H9 (cell line): ENCODE results near the gene AP2A1. TPM values are rescaled to one million over a fixed set of nuclear protein-coding genes. Genes with fewer than 3 reads are reported as not detected.

Source experiments
- DNase-seq: peaks from one replicate; pipeline ENCODE4 v3.0.0-alpha.2; 2017
- H2AFZ ChIP-seq: one replicate; pipeline ENCODE4 v1.6.1; 2013; ENCODE audit warnings: mild to moderate bottlenecking, low read length, control low read depth, moderate library complexity
- H2AK5ac ChIP-seq: 2 replicates; pipeline ENCODE4 v1.6.1; 2013; ENCODE audit warnings: low read length, control low read depth, mixed read lengths; ENCODE audit not compliant: insufficient read length
- H2BK120ac ChIP-seq: one replicate; pipeline ENCODE4 v1.6.1; 2013; ENCODE audit warnings: low read depth, mild to moderate bottlenecking, low read length, control low read depth, inconsistent platforms; ENCODE audit not compliant: poor library complexity, severe bottlenecking
- H2BK12ac ChIP-seq: 2 replicates; pipeline ENCODE4 v1.6.1; 2013; ENCODE audit warnings: low read length, control low read depth, mixed read lengths, low read depth; ENCODE audit not compliant: insufficient read length
- H2BK15ac ChIP-seq: 2 replicates; pipeline ENCODE4 v1.6.1; 2013; ENCODE audit warnings: low read depth, low read length, control low read depth
- H2BK20ac ChIP-seq: one replicate; pipeline ENCODE4 v1.6.1; 2013; ENCODE audit warnings: low read depth, mild to moderate bottlenecking, low read length, control low read depth, inconsistent platforms; ENCODE audit not compliant: poor library complexity, severe bottlenecking
- H2BK5ac ChIP-seq: 2 replicates; pipeline ENCODE4 v1.6.1; 2013; ENCODE audit warnings: low read length, control low read depth, mixed read lengths; ENCODE audit not compliant: insufficient read length
- H3K14ac ChIP-seq: 2 replicates; pipeline ENCODE4 v1.6.1; 2013; ENCODE audit warnings: low read length, control low read depth; ENCODE audit not compliant: insufficient read depth
- H3K18ac ChIP-seq: 2 replicates; pipeline ENCODE4 v1.6.1; 2013; ENCODE audit warnings: low read depth, mild to moderate bottlenecking, mixed read lengths, low read length, control low read depth; ENCODE audit not compliant: insufficient read length
- H3K23ac ChIP-seq: 2 replicates; pipeline ENCODE4 v1.6.1; 2013; ENCODE audit warnings: low read length, control low read depth, mixed read lengths, low read depth; ENCODE audit not compliant: insufficient read length
- H3K23me2 ChIP-seq: 2 replicates; pipeline ENCODE4 v1.6.1; 2013; ENCODE audit warnings: low read depth, mild to moderate bottlenecking, mixed read lengths, low read length, control low read depth; ENCODE audit not compliant: insufficient read length, poor library complexity, severe bottlenecking
- H3K27ac ChIP-seq: 2 replicates; pipeline ENCODE4 v1.5.1; 2013; ENCODE audit warnings: low read length, control low read depth, mixed read lengths, low read depth; ENCODE audit not compliant: insufficient read length
- H3K27me3 ChIP-seq: 2 replicates; pipeline ENCODE4 v1.6.1; 2013; ENCODE audit warnings: low read length, control low read depth, inconsistent platforms; ENCODE audit not compliant: insufficient read depth
- H3K4ac ChIP-seq: 2 replicates; pipeline ENCODE4 v1.6.1; 2013; ENCODE audit warnings: low read depth, mild to moderate bottlenecking, control low read depth, inconsistent platforms, low read length, moderate library complexity
- H3K4me1 ChIP-seq: 2 replicates; pipeline ENCODE4 v1.6.1; 2013; ENCODE audit warnings: low read length, control low read depth, inconsistent platforms; ENCODE audit not compliant: insufficient read depth
- H3K4me2 ChIP-seq: 2 replicates; pipeline ENCODE4 v1.6.1; 2013; ENCODE audit warnings: low read length, control low read depth, mixed read lengths; ENCODE audit not compliant: insufficient read length, insufficient read depth
- H3K56ac ChIP-seq: 2 replicates; pipeline ENCODE4 v1.6.1; 2013; ENCODE audit warnings: low read depth, mild to moderate bottlenecking, mixed read lengths, low read length, control low read depth; ENCODE audit not compliant: insufficient read length
- H3K79me1 ChIP-seq: 2 replicates; pipeline ENCODE4 v1.6.1; 2013; ENCODE audit warnings: low read depth, mild to moderate bottlenecking, moderate library complexity, low read length, control low read depth, inconsistent platforms; ENCODE audit not compliant: insufficient read depth, poor library complexity, severe bottlenecking
- H3K79me2 ChIP-seq: 2 replicates; pipeline ENCODE4 v1.6.1; 2013; ENCODE audit warnings: low read length, control low read depth, inconsistent platforms; ENCODE audit not compliant: insufficient read depth
- H3K9ac ChIP-seq: 2 replicates; pipeline ENCODE4 v1.6.1; 2013; ENCODE audit warnings: low read length, control low read depth, mixed read lengths; ENCODE audit not compliant: insufficient read length; ENCODE audit errors: extremely low read depth
- H3K9me3 ChIP-seq: one replicate; pipeline ENCODE4 v1.6.1; 2013; ENCODE audit warnings: low read depth, low read length, inconsistent platforms; ENCODE audit not compliant: control insufficient read depth
- H3T11ph ChIP-seq: one replicate; pipeline ENCODE4 v1.6.1; 2013; ENCODE audit warnings: mild to moderate bottlenecking, low read length, control low read depth, inconsistent platforms
- H4K20me1 ChIP-seq: one replicate; pipeline ENCODE4 v1.6.1; 2013; ENCODE audit not compliant: control insufficient read depth, insufficient read length, insufficient read depth
- H4K5ac ChIP-seq: 2 replicates; pipeline ENCODE4 v1.6.1; 2013; ENCODE audit warnings: low read depth, mild to moderate bottlenecking, mixed read lengths, low read length, control low read depth; ENCODE audit not compliant: insufficient read length
- H4K8ac ChIP-seq: replicated peaks from 2 replicates; pipeline ENCODE4 v1.6.1; 2013; ENCODE audit warnings: low read length, control low read depth, mixed read lengths, low read depth; ENCODE audit not compliant: insufficient read length
- H4K91ac ChIP-seq: 2 replicates; pipeline ENCODE4 v1.6.1; 2013; ENCODE audit warnings: low read depth, mild to moderate bottlenecking, moderate library complexity, mixed read lengths, low read length, control low read depth; ENCODE audit not compliant: insufficient read length
- H3K27ac Mint-ChIP-seq, 3 experiments: 2 replicates in 2 of 3; 3 replicates in 1 of 3; pipeline ENCODE4 v1.8.0; 2020 to 2021; ENCODE audit warnings: mixed read lengths in 3 of 3, mild to moderate bottlenecking in 1 of 3, moderate library complexity in 1 of 3
- H3K27me3 Mint-ChIP-seq: 2 replicates; pipeline ENCODE4 v1.8.0; 2021; ENCODE audit warnings: low read depth, mild to moderate bottlenecking, moderate library complexity, mixed read lengths
- H3K36me3 Mint-ChIP-seq, 3 experiments: 2 replicates in 2 of 3; 3 replicates in 1 of 3; pipeline ENCODE4 v1.8.0; 2020 to 2021; ENCODE audit warnings: low read depth in 3 of 3, mixed read lengths in 3 of 3; ENCODE audit not compliant: insufficient read depth in 1 of 3
- H3K4me1 Mint-ChIP-seq, 2 experiments: 2 replicates each; pipeline ENCODE4 v1.8.0; 2020; ENCODE audit warnings: mixed read lengths in 2 of 2
- H3K4me3 Mint-ChIP-seq, 2 experiments: 2 replicates in 1 of 2; 3 replicates in 1 of 2; pipeline ENCODE4 v1.8.0; 2020 to 2021; ENCODE audit warnings: mild to moderate bottlenecking in 2 of 2, mixed read lengths in 2 of 2, moderate library complexity in 1 of 2
- H3K9me3 Mint-ChIP-seq, 2 experiments: 2 replicates in 1 of 2; 3 replicates in 1 of 2; pipeline ENCODE4 v1.8.0; 2020; ENCODE audit warnings: mild to moderate bottlenecking in 2 of 2, mixed read lengths in 2 of 2, moderate library complexity in 1 of 2
- CTCF ChIP-seq: fragments of 200-600 bp; sonication (generic); conservative IDR thresholded peaks from 3 replicates; pipeline ENCODE4 v1.8.0; 2021; ENCODE audit warnings: antibody characterized with exemption, mild to moderate bottlenecking
- WGBS: extraction: QIAGEN DNeasy Blood & Tissue Kit; methylation state at CpG from one replicate; pipeline ENCODE4 v1.1.7; 2013; ENCODE audit warnings: missing lambda C conversion rate, low lambda C conversion rate, mixed read lengths; ENCODE audit not compliant: insufficient read length; ENCODE audit errors: extremely low coverage; 5-methylcytosine and 5-hydroxymethylcytosine counted together
- total RNA-seq: library from RNA; stranded (reverse); gene quantifications from 2 replicates; pipeline ENCODE4 v1.2.1, GENCODE V29; 2021

Gene AP2A1
- total RNA-seq, 1 experiment from 2014 or later = 108 TPM

- peak within 1 kb of the TSS; percentile 85; the same call in 1 of the 2 replicates for H3K14ac ChIP-seq
- WGBS = no CpG with 5 or more reads among the region's 98 CpGs
- no peak within 1 kb of the TSS for H2BK15ac ChIP-seq
- no peak within 1 kb of the TSS for H3K23ac ChIP-seq
- no peak within 1 kb of the TSS for H2AFZ ChIP-seq
- Mint-ChIP-seq H3K36me3 (peaks cover 30 to 43% (median 35%) of the 10 kb centered on the region in 3 experiments), H3K4me3 (peak within 1 kb of the TSS; percentile 81 to 90), H3K9me3 (peaks cover 0 to 4% of the 10 kb centered on the region in 2 experiments; a peak in 2 of 5 replicates), H3K4me1 (peaks cover 22 to 27% of the 10 kb centered on the region in 2 experiments), H3K27ac (peak within 1 kb of the TSS; percentile 91 to 96 (median 95)), H3K27me3 (no peaks in the 10 kb centered on the region; the same call in none of the 2 replicates)
- H3T11ph ChIP-seq = no peak within 1 kb of the TSS
- peaks cover 11% of the 10 kb centered on the region for H3K79me1 ChIP-seq
- H3K27ac ChIP-seq = no peak within 1 kb of the TSS
- H2BK120ac ChIP-seq = no peak within 1 kb of the TSS
- no peak within 1 kb of the TSS for H2BK20ac ChIP-seq
- H3K4ac ChIP-seq = no peak within 1 kb of the TSS
- no peaks in the 10 kb centered on the region for H3K27me3 ChIP-seq
- no peak within 1 kb of the TSS for H2BK5ac ChIP-seq
- TF ChIP-seq CTCF = no peak
- H2BK12ac ChIP-seq = peak within 1 kb of the TSS; percentile 10
- no peak within 1 kb of the TSS for H4K91ac ChIP-seq
- H3K4me1 ChIP-seq = no peaks in the 10 kb centered on the region; the same call in 1 of the 2 replicates
- peak; percentile 93 for DNase-seq
- peak within 1 kb of the TSS; percentile 90 for H3K4me2 ChIP-seq
- peak within 1 kb of the TSS; percentile 80 for H3K18ac ChIP-seq
- H4K8ac ChIP-seq = no peak within 1 kb of the TSS
- peaks cover 3% of the 10 kb centered on the region for H4K20me1 ChIP-seq
- peaks cover 9% of the 10 kb centered on the region; the same call in 1 of the 2 replicates for H3K79me2 ChIP-seq
- no peak within 1 kb of the TSS for H2AK5ac ChIP-seq
- peaks cover 10% of the 10 kb centered on the region for H3K23me2 ChIP-seq
- no peak within 1 kb of the TSS for H3K56ac ChIP-seq
- no peak within 1 kb of the TSS for H4K5ac ChIP-seq
- H3K9ac ChIP-seq = peak within 1 kb of the TSS; percentile 66
- H3K9me3 ChIP-seq = no peaks in the 10 kb centered on the region
Observed at GRCh38 chr19:49850487-49851342, 83.9 kb downstream of the AP2A1 start, which contains the start of gene PTOV1. Gene PTOV1, plus strand, starts transcription at chr19:49851159.
